ENCODE results near the gene NFKBIZ. TPM values are rescaled to one million over a fixed set of nuclear protein-coding genes. Genes with fewer than 3 reads are reported as not detected.
A peak's percentile ranks its signal among the peaks of the same experiment; 100 is the strongest.

NFKBIZ gene
- total RNA-seq, 2 experiments from 2014 or later: 11.8 to 26.6 TPM

DNA sequence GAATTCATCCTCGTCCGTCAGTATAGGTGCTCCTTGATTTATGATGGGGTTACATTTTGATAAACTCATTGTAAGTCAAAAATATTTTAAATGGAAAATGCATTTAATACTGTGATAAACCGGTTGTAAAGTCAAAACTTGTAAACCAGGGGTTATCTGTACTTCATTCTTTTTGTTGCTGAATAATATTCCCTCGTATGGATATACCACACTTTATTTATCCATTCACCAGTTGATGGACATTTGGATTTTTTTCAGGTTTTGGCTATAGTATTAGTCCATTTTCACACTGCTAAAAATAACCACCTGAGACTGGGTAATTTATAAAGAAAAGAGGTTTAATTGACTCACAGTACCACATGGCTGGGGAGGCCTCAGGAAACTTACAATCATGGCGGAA is 47.7 kb downstream of the NFKBIZ start:
- Histone ChIP-seq H3K4me1 (ENCODE audit: insufficient read depth, low read length, poor library complexity, severe bottlenecking) (peaks cover 54% of the 10 kb centered on the region), H4K20me1 (ENCODE audit: insufficient read depth, low read length) (no peaks in the 10 kb centered on the region), H3K36me3 (ENCODE audit: insufficient read depth, low read length) (peaks cover 20% of the 10 kb centered on the region; the same call in 1 of the 2 replicates), H3K27ac (ENCODE audit: low read depth, low read length, poor library complexity, severe bottlenecking) (peak overlapping the region; percentile 98), H3K4me2 (ENCODE audit: low read length) (no peak overlapping the region), H3K4me3 (ENCODE audit: low read depth, low read length, poor library complexity, severe bottlenecking) (no peak overlapping the region), H3K9me2 (ENCODE audit: insufficient read depth, low read length) (no peaks in the 10 kb centered on the region), H2AFZ (ENCODE audit: low read length) (no peak overlapping the region), H3K9me3 (ENCODE audit: low read length) (peaks cover 36% of the 10 kb centered on the region), H3K79me2 (ENCODE audit: insufficient read depth, low read depth, low read length) (no peaks in the 10 kb centered on the region)
- POLR2A ChIA-PET: interaction anchor here (0.9 to 1.4 kb wide), 2 partner anchors 22 to 28 kb away, joined by 3 to 5 read pairs; no protein-coding TSS in a partner anchor
- BruUV-seq (replicated peaks): no TSS peak
- CTCF ChIA-PET (ENCODE audit: unreplicated experiment): no interaction called here
- DNase-seq (ENCODE audit: low spot score): no peak
- intact Hi-C loops (cut with micrococcal nuclease; ENCODE audit: unreplicated experiment): no loop called here
- TF ChIP-seq EZH2phosphoT487 (IDR thresholded peaks at IDR 0.05; ENCODE audit: borderline replicate concordance, low read depth, low read length): no peak
- TF ChIP-seq, protein P1, sequence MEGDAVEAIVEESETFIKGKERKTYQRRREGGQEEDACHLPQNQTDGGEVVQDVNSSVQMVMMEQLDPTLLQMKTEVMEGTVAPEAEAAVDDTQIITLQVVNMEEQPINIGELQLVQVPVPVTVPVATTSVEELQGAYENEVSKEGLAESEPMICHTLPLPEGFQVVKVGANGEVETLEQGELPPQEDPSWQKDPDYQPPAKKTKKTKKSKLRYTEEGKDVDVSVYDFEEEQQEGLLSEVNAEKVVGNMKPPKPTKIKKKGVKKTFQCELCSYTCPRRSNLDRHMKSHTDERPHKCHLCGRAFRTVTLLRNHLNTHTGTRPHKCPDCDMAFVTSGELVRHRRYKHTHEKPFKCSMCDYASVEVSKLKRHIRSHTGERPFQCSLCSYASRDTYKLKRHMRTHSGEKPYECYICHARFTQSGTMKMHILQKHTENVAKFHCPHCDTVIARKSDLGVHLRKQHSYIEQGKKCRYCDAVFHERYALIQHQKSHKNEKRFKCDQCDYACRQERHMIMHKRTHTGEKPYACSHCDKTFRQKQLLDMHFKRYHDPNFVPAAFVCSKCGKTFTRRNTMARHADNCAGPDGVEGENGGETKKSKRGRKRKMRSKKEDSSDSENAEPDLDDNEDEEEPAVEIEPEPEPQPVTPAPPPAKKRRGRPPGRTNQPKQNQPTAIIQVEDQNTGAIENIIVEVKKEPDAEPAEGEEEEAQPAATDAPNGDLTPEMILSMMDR (conservative IDR thresholded peaks at IDR 0.05; ENCODE audit: low read length): no peak

DNA sequence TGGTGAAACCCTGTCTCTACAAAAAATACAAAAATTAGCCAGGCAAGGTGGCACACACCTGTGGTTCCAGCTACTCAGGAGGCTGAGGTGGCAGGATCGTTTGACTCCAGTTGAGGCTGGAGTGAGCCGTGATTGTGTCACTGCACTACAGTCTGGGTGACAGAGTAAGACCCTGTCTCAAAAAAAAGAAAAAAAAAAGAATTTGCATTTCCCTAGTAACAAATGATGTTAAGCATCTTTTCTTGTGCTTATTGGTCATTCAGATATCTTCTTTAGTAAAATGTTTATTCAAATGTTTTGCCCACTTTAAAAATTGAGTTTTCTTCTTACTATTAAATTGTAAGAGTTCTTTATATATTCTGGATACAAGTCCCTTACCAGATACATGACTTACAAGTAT is 48.7 kb downstream of the NFKBIZ start:
- BruUV-seq (replicated peaks): no TSS peak
- no peaks in the 10 kb centered on the region for H4K20me1 ChIP-seq (ENCODE audit: insufficient read depth, low read length)
- peak overlapping the region; percentile 70 for H2AFZ ChIP-seq (ENCODE audit: low read length)
- H3K4me1 ChIP-seq (ENCODE audit: insufficient read depth, low read length, poor library complexity, severe bottlenecking): peaks cover 55% of the 10 kb centered on the region
- TF ChIP-seq, protein P1 (conservative IDR thresholded peaks at IDR 0.05; ENCODE audit: low read length): no peak
- TF ChIP-seq EZH2phosphoT487 (IDR thresholded peaks at IDR 0.05; ENCODE audit: borderline replicate concordance, low read depth, low read length): no peak
- ChIA-PET POLR2A (interaction anchor here (0.6 to 1.4 kb wide), 4 partner anchors 23 to 94 kb away, joined by 3 to 7 read pairs (median 6); no protein-coding TSS in a partner anchor), CTCF (ENCODE audit: unreplicated experiment) (no interaction called here)
- H3K79me2 ChIP-seq (ENCODE audit: insufficient read depth, low read depth, low read length): no peaks in the 10 kb centered on the region
- H3K9me3 ChIP-seq (ENCODE audit: low read length): peaks cover 36% of the 10 kb centered on the region
- peaks cover 20% of the 10 kb centered on the region; the same call in 1 of the 2 replicates for H3K36me3 ChIP-seq (ENCODE audit: insufficient read depth, low read length)
- peak; percentile 27 for DNase-seq (ENCODE audit: low spot score)
- intact Hi-C loops (cut with micrococcal nuclease; ENCODE audit: unreplicated experiment): loop anchor here (1.0 to 2.0 kb wide), 2 partner anchors 49 to 221 kb away; partner anchors contain the start of genes NFKBIZ and ZBTB11
- peak overlapping the region; percentile 33 for H3K4me3 ChIP-seq (ENCODE audit: low read depth, low read length, poor library complexity, severe bottlenecking)
- peak overlapping the region; percentile 98 for H3K27ac ChIP-seq (ENCODE audit: low read depth, low read length, poor library complexity, severe bottlenecking)
- peak overlapping the region; percentile 77 for H3K4me2 ChIP-seq (ENCODE audit: low read length)
- H3K9me2 ChIP-seq (ENCODE audit: insufficient read depth, low read length): no peaks in the 10 kb centered on the region

DNA sequence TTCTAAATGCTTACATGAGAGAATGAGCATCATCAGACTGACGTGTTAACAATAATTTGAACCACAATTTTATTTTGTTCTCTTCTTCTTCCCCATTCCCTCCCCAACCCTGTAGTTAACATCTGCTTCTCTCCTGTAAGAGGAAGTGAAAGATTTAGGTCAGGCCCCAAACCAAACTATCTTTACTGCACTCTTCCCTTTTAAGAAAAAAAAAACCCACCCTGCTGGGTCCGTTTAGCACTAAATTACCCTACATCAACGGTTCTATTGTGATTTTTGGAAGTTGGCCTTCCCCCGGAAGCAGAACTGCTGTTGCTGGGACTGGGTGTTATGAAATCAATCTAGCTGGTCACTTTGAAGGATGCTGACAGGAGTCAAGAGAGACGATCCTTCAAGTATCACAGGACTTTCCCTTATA is 49.4 kb downstream of the NFKBIZ start:
- H3K4me3 ChIP-seq (ENCODE audit: low read depth, low read length, poor library complexity, severe bottlenecking): peak overlapping the region; percentile 59
- H4K20me1 ChIP-seq (ENCODE audit: insufficient read depth, low read length): no peaks in the 10 kb centered on the region
- H3K27ac ChIP-seq (ENCODE audit: low read depth, low read length, poor library complexity, severe bottlenecking): peak overlapping the region; percentile 98
- H2AFZ ChIP-seq (ENCODE audit: low read length): peak overlapping the region; percentile 70; the same call in 1 of the 2 replicates
- no peaks in the 10 kb centered on the region for H3K9me2 ChIP-seq (ENCODE audit: insufficient read depth, low read length)
- peak overlapping the region; percentile 77 for H3K4me2 ChIP-seq (ENCODE audit: low read length)
- TF ChIP-seq, protein P1 (conservative IDR thresholded peaks at IDR 0.05; ENCODE audit: low read length): no peak
- TF ChIP-seq EZH2phosphoT487 (IDR thresholded peaks at IDR 0.05; ENCODE audit: borderline replicate concordance, low read depth, low read length): no peak
- H3K79me2 ChIP-seq (ENCODE audit: insufficient read depth, low read depth, low read length): no peaks in the 10 kb centered on the region
- intact Hi-C loops (cut with micrococcal nuclease; ENCODE audit: unreplicated experiment): loop anchor here (1.0 to 2.0 kb wide), 3 partner anchors 40 to 222 kb away; partner anchors contain the start of genes NFKBIZ and ZBTB11
- H3K36me3 ChIP-seq (ENCODE audit: insufficient read depth, low read length): peaks cover 20% of the 10 kb centered on the region; the same call in 1 of the 2 replicates
- POLR2A ChIA-PET: interaction anchor here (0.6 to 2.5 kb wide), 9 partner anchors 9 to 235 kb away, joined by 3 to 17 read pairs (median 3); partner anchors contain the start of gene NFKBIZ
- peak; percentile 91 for DNase-seq (ENCODE audit: low spot score)
- peaks cover 62% of the 10 kb centered on the region for H3K4me1 ChIP-seq (ENCODE audit: insufficient read depth, low read length, poor library complexity, severe bottlenecking)
- peaks cover 36% of the 10 kb centered on the region for H3K9me3 ChIP-seq (ENCODE audit: low read length)
- CTCF ChIA-PET (ENCODE audit: unreplicated experiment): interaction anchor here (0.9 kb wide), 1 partner anchor 10 kb away, joined by 3 read pairs; no protein-coding TSS in a partner anchor
- no TSS peak for BruUV-seq (replicated peaks)
